Psoas muscle (tissue), 8 donors: ENCODE data around the gene DOCK3. TPM values are rescaled to one million over a fixed set of nuclear protein-coding genes. Genes with fewer than 3 reads are reported as not detected.
"Not testable (repeated sequence)": the region's sequence is repeated elsewhere in the genome, so short reads cannot be mapped to it uniquely, and the experiment has no call there.

Experiments used
- ATAC-seq, 4 donors: fragments of 200-7000 bp; cut with Tn5 transposase; one replicate each; pipeline ENCODE4 v1.9.1; 2020; ENCODE audit warnings: moderate library complexity in 3 of 4, mild to moderate bottlenecking in 2 of 4
- DNase-seq, 2 donors: peaks; one replicate each; pipeline ENCODE4 v3.0.0-alpha.2; 2020
- H3K27ac ChIP-seq: fragments of 200-600 bp; one replicate; pipeline ENCODE4 v1.8.0; 2022
- H3K27me3 ChIP-seq, 3 donors: fragments of 200-600 bp in 1 of 3; one replicate each; pipeline versions ENCODE4 v1.6.1 to v1.8.0; 2013 to 2022; ENCODE audit warnings: low read length in 2 of 3, mild to moderate bottlenecking in 2 of 3, moderate library complexity in 1 of 3; ENCODE audit not compliant: insufficient read depth in 3 of 3
- H3K36me3 ChIP-seq, 2 donors: fragments of 200-600 bp in 1 of 2; one replicate each; pipeline versions ENCODE4 v1.6.1 to v1.8.0; 2013 to 2022; ENCODE audit warnings: low read depth in 1 of 2, mild to moderate bottlenecking in 1 of 2, moderate library complexity in 1 of 2; ENCODE audit not compliant: insufficient read depth in 1 of 2
- H3K4me1 ChIP-seq: fragments of 200-600 bp; one replicate; pipeline ENCODE4 v1.8.0; 2022
- H3K4me3 ChIP-seq: fragments of 200-600 bp; one replicate; pipeline ENCODE4 v1.8.0; 2022; ENCODE audit warnings: mild to moderate bottlenecking
- H3K9me3 ChIP-seq: fragments of 200-600 bp; one replicate; pipeline ENCODE4 v1.8.0; 2022
- CTCF ChIP-seq: fragments of 200-600 bp; IDR thresholded peaks from one replicate; pipeline ENCODE4 v1.8.0; 2022; ENCODE audit warnings: antibody characterized with exemption
- WGBS, 3 donors: extraction: QIAGEN DNeasy Blood & Tissue Kit; methylation state at CpG; one replicate each; pipeline versions ENCODE4 v1.1.6 to v1.1.7; 2013; 5-methylcytosine and 5-hydroxymethylcytosine counted together
- intact Hi-C, 2 donors: fragments of 100-400 bp; cut with DNase I; formaldehyde crosslinking; loops; one replicate each; pipeline versions ENCODE4 v1.11.0 to v1.14.2; 2022
- polyA plus RNA-seq, 3 donors: library from polyadenylated mRNA; stranded (reverse); fragments of 200-250 nt; gene quantifications; one replicate each; pipeline ENCODE4 v1.2.3, GENCODE V29; 2013
- total RNA-seq, 4 donors: library from RNA; stranded (reverse); fragmentation: NEBNext Ultra II Directional in 2 of 4; extraction: Animal tissue kit (Norgen Biotek cat#: 25700) in 2 of 4; gene quantifications; one replicate each; pipeline versions ENCODE4 v1.2.1 to v1.2.4, GENCODE V29; 2021 to 2023
- donor health status: healthy with polysubstance abuse.
- donor health status: DM: no; HTN: no; CAD: no; lungs with moderate emphysema.
- donor health status: Bipolar disorder and iron deficiency.
- donor health status: healthy.
- donor health status: DM: yes; HTN: yes; CAD: no.
- donor health status: DM: no; HTN: no; CAD: no.
- donor health status: DM: no; HTN: no; CAD: no.
- donor health status: DM: yes; HTN: yes; CAD: no.

The DOCK3 gene
- total and polyA plus RNA-seq, 7 donors, result 0.01 to 0.91 (median 0.87) TPM

- ATAC-seq (no peak), DNase-seq (no peak)
- 88 to 97% (median 90%) methylated on average over 5 of the region's 5 CpGs for WGBS, 3 donors
- no peak for TF ChIP-seq CTCF
- H3K36me3 ChIP-seq, result no peaks in the 10 kb centered on the region
- no peaks in the 10 kb centered on the region for H3K4me1 ChIP-seq
- intact Hi-C loops, result no loop called here
- H3K27ac ChIP-seq, result no peak overlapping the region
- no peaks in the 10 kb centered on the region for H3K9me3 ChIP-seq
- no peak overlapping the region for H3K4me3 ChIP-seq
- no peaks in the 10 kb centered on the region for H3K27me3 ChIP-seq
These were observed 145.2 kb downstream of the DOCK3 start for GRCh38 chr3:50819882-50820281.

GRCh38 chr3:50825841-50826240 lies 151.1 kb downstream of the DOCK3 start:
- no peak for DNase-seq
- 52 to 67% (median 63%) methylated on average over 1 of the region's 1 CpG for WGBS, 3 donors
- no peaks in the 10 kb centered on the region for H3K4me1 ChIP-seq
- no peaks in the 10 kb centered on the region for H3K27me3 ChIP-seq
- no peak for TF ChIP-seq CTCF
- intact Hi-C loops, result no loop called here
- H3K9me3 ChIP-seq, result no peaks in the 10 kb centered on the region
- H3K27ac ChIP-seq, result no peak overlapping the region
- H3K36me3 ChIP-seq, result no peaks in the 10 kb centered on the region
- no peak for ATAC-seq
- H3K4me3 ChIP-seq, result no peak overlapping the region

GRCh38 chr3:50830451-50830850 lies 155.7 kb downstream of the DOCK3 start:
- WGBS, 3 donors, result 85 to 90% (median 86%) methylated on average over 3 of the region's 3 CpGs

GRCh38 chr3:50831009-50831408 lies 156.3 kb downstream of the DOCK3 start:
- intact Hi-C loops, DNase-seq, H3K27ac ChIP-seq, H3K9me3 ChIP-seq, H3K4me1 ChIP-seq, H3K27me3 ChIP-seq, H3K4me3 ChIP-seq, ATAC-seq, H3K36me3 ChIP-seq: not testable (repeated sequence)
- WGBS, 3 donors, result 93 to 99% (median 93%) methylated on average over 2 of the region's 2 CpGs

More at GRCh38 chr3:50830451-50830850, 155.7 kb downstream of the DOCK3 start:
- ATAC-seq (no peak), DNase-seq (no peak)
- Histone ChIP-seq H3K9me3 (no peaks in the 10 kb centered on the region), H3K4me3 (no peak overlapping the region), H3K27me3 (no peaks in the 10 kb centered on the region), H3K36me3 (no peaks in the 10 kb centered on the region), H3K4me1 (no peaks in the 10 kb centered on the region), H3K27ac (no peak overlapping the region)
- intact Hi-C loops, result no loop called here
- TF ChIP-seq CTCF, result no peak

GRCh38 chr3:50840983-50841489 lies 166.3 kb downstream of the DOCK3 start:
- intact Hi-C loops, result no loop called here
- ATAC-seq (no peak), DNase-seq (no peak)
- H3K36me3 ChIP-seq, result no peaks in the 10 kb centered on the region
- no peaks in the 10 kb centered on the region for H3K27me3 ChIP-seq
- no peaks in the 10 kb centered on the region for H3K9me3 ChIP-seq
- no peak overlapping the region for H3K4me3 ChIP-seq
- WGBS, 3 donors, result 39 to 88% (median 81%) methylated on average over 1 of the region's 1 CpG
- no peak for TF ChIP-seq CTCF
- no peaks in the 10 kb centered on the region for H3K4me1 ChIP-seq
- no peak overlapping the region for H3K27ac ChIP-seq
